Smooth muscle cell (in vitro differentiated cells): ENCODE measurements around the gene RALGPS1. TPM values are rescaled to one million over a fixed set of nuclear protein-coding genes. Genes with fewer than 3 reads are reported as not detected.

Experiments
- DNase-seq: peaks from one replicate; lab custom pipeline; 2025; ENCODE audit not compliant: unreplicated experiment; lab: John Stamatoyannopoulos, UW
- H2AFZ ChIP-seq: fragments of 200-600 bp; sonication (generic); 2 replicates; pipeline ENCODE4 v1.6.0; 2016; ENCODE audit warnings: antibody characterized with exemption, low read depth, mild to moderate bottlenecking
- H3F3A ChIP-seq: fragments of 200-600 bp; sonication (generic); 2 replicates; pipeline ENCODE4 v1.6.0; 2017; ENCODE audit warnings: antibody characterized with exemption, low read depth
- H3K27ac ChIP-seq: fragments of 200-600 bp; sonication (generic); 2 replicates; pipeline ENCODE4 v1.5.1; 2016; ENCODE audit warnings: low read depth, mild to moderate bottlenecking
- H3K27me3 ChIP-seq: fragments of 200-600 bp; sonication (generic); 2 replicates; pipeline ENCODE4 v1.6.1; 2016; ENCODE audit warnings: low read depth, mild to moderate bottlenecking
- H3K36me3 ChIP-seq: fragments of 200-600 bp; sonication (generic); 2 replicates; pipeline ENCODE4 v1.5.1; 2016; ENCODE audit warnings: low read depth
- H3K4me1 ChIP-seq: fragments of 200-600 bp; sonication (generic); 2 replicates; pipeline ENCODE4 v1.5.1; 2016; ENCODE audit warnings: low read depth
- H3K4me2 ChIP-seq: fragments of 200-600 bp; sonication (generic); 2 replicates; pipeline ENCODE4 v1.6.0; 2016; ENCODE audit warnings: mild to moderate bottlenecking
- H3K4me3 ChIP-seq: fragments of 200-600 bp; sonication (generic); 2 replicates; pipeline ENCODE4 v1.5.1; 2016; ENCODE audit warnings: mild to moderate bottlenecking
- H3K79me2 ChIP-seq: fragments of 200-600 bp; sonication (generic); 2 replicates; pipeline ENCODE4 v1.6.0; 2016; ENCODE audit warnings: low read depth, mild to moderate bottlenecking
- H3K9ac ChIP-seq: fragments of 200-600 bp; sonication (generic); 2 replicates; pipeline ENCODE4 v1.6.0; 2016; ENCODE audit warnings: low read depth
- H3K9me3 ChIP-seq: fragments of 200-600 bp; sonication (generic); replicated peaks from 2 replicates; pipeline ENCODE4 v1.5.1; 2016; ENCODE audit warnings: low read depth
- H4K20me1 ChIP-seq: fragments of 200-600 bp; sonication (generic); 2 replicates; pipeline ENCODE4 v1.6.0; 2016; ENCODE audit warnings: low read depth
- WGBS: methylation state at CpG from one replicate; pipeline ENCODE4 v1.1.7; 2016; ENCODE audit warnings: low lambda C conversion rate; 5-methylcytosine and 5-hydroxymethylcytosine counted together
- polyA plus RNA-seq: library from polyadenylated mRNA; unstranded; fragments of >200 nt; fragmentation: Nextera tagmentation; extraction: Ambion mirVana; gene quantifications from 2 replicates; pipeline ENCODE4 v1.2.1, GENCODE V29; 2016
- total RNA-seq: library from RNA; depleted of rRNA; stranded (reverse); fragments of >200 nt; gene quantifications from 2 replicates; pipeline ENCODE4 v1.2.3, GENCODE V29; 2014
- TF ChIP-seq, protein P1 (sequence below): fragments of 200-600 bp; sonication (generic); IDR thresholded peaks from 2 replicates; pipeline ENCODE4 v1.5.1; 2017; ENCODE audit warnings: borderline replicate concordance, mild to moderate bottlenecking, antibody characterized with exemption; ENCODE audit not compliant: insufficient read depth, poor library complexity, severe bottlenecking

RALGPS1 gene
- total and polyA plus RNA-seq, 2 experiments from 2014 or later, result 2.1 to 4.0 TPM

DNA sequence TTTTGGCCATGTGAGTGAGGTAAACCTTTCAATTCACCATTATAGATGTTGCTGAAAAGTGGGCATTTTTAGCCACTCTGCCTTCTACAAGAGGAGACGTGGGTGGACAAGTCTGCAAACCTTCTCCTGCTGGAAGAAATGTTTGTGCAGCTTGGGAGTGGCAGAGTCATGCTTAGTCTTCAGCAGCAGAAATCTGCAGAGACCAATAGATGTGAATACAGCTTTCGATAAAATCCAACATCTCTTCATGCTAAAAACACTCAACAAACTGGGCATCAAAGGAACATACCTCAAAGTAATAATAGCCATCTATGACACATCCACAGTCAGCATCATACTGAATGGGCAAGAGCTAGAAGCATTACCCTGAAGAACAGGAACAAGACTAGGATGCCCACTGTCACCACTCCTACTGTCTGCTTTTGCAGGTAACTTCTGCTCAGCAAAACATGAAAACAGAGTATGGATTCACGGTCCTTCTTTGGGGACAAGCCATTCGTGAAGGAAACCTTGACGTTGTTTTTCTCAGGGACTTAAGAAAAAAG, 91.3 kb downstream of the RALGPS1 start:
- no peaks in the 10 kb centered on the region for H3K27me3 ChIP-seq
- H3K9me3 ChIP-seq, result no peaks in the 10 kb centered on the region
- H3K27ac ChIP-seq, result no peak overlapping the region
- no peaks in the 10 kb centered on the region for H3F3A ChIP-seq
- H3K4me3 ChIP-seq, result no peak overlapping the region
- TF ChIP-seq, protein P1, sequence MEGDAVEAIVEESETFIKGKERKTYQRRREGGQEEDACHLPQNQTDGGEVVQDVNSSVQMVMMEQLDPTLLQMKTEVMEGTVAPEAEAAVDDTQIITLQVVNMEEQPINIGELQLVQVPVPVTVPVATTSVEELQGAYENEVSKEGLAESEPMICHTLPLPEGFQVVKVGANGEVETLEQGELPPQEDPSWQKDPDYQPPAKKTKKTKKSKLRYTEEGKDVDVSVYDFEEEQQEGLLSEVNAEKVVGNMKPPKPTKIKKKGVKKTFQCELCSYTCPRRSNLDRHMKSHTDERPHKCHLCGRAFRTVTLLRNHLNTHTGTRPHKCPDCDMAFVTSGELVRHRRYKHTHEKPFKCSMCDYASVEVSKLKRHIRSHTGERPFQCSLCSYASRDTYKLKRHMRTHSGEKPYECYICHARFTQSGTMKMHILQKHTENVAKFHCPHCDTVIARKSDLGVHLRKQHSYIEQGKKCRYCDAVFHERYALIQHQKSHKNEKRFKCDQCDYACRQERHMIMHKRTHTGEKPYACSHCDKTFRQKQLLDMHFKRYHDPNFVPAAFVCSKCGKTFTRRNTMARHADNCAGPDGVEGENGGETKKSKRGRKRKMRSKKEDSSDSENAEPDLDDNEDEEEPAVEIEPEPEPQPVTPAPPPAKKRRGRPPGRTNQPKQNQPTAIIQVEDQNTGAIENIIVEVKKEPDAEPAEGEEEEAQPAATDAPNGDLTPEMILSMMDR, result no peak
- no peak overlapping the region for H2AFZ ChIP-seq
- 90% methylated on average over 5 of the region's 5 CpGs for whole genome bisulfite sequencing
- DNase-seq, result no peak
- H3K4me2 ChIP-seq, result no peak overlapping the region
- no peaks in the 10 kb centered on the region for H3K36me3 ChIP-seq
- no peaks in the 10 kb centered on the region for H3K4me1 ChIP-seq
- no peaks in the 10 kb centered on the region for H3K79me2 ChIP-seq
- no peaks in the 10 kb centered on the region for H4K20me1 ChIP-seq
- H3K9ac ChIP-seq, result no peak overlapping the region

DNA sequence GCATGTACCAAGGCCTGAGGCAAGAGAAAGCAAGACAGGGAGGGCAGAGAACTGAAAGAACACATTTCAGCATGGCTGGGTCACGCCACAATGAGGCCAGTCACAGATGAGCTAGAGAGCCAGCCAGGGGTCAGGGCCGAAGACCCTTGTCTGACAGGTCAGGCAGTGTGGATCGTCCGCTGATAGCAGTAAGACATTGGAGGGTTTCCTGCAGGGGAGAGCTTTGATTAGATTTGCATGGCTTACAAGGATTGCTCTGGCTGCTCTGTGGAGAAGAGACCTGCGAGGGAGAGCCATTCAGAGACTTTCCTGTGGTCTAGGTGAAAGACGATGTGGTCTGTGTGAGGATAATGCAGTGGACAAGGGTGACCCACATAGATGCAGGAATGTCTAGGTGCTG, 93.1 kb downstream of the RALGPS1 start:
- WGBS, result 87% methylated on average over 6 of the region's 6 CpGs
- H4K20me1 ChIP-seq, result no peaks in the 10 kb centered on the region

DNA sequence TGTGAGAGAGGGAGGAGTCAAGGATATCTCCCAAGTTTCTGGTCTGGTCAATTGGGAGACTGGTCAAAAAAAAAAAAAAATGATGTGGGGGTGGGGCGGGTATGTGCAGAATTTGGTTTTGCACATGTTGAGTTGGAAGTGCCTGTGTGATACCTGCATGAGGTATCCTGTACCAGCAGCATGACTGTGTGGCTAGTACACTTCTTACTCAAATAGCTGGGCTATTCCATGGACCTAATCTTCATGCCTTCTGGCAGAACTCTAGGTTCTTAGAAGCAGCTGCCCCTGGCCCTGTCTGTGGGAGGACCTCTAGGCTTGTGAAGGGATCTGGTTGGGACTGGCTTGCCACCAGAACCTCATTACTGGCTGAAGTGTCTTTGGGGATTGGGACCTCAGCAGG, 93.5 kb downstream of the RALGPS1 start:
- no peaks in the 10 kb centered on the region for H4K20me1 ChIP-seq
- no peaks in the 10 kb centered on the region for H3K27me3 ChIP-seq
- WGBS, result 100% methylated on average over 1 of the region's 1 CpG
- H3K36me3 ChIP-seq, result no peaks in the 10 kb centered on the region
- no peaks in the 10 kb centered on the region for H3F3A ChIP-seq
- no peak overlapping the region for H3K9ac ChIP-seq
- no peaks in the 10 kb centered on the region for H3K9me3 ChIP-seq
- DNase-seq, result no peak
- no peak overlapping the region for H3K27ac ChIP-seq
- H3K4me2 ChIP-seq, result no peak overlapping the region
- TF ChIP-seq, protein P1, result no peak
- no peaks in the 10 kb centered on the region for H3K4me1 ChIP-seq
- H3K79me2 ChIP-seq, result no peaks in the 10 kb centered on the region
- H3K4me3 ChIP-seq, result no peak overlapping the region
- H2AFZ ChIP-seq, result no peak overlapping the region

More for the DNA sequence above, 93.1 kb downstream of the RALGPS1 start:
- no peaks in the 10 kb centered on the region for H3K27me3 ChIP-seq
- no peaks in the 10 kb centered on the region for H3K4me1 ChIP-seq
- H3K9me3 ChIP-seq, result no peaks in the 10 kb centered on the region
- H3F3A ChIP-seq, result no peaks in the 10 kb centered on the region
- H3K79me2 ChIP-seq, result no peaks in the 10 kb centered on the region
- DNase-seq, result no peak
- H3K9ac ChIP-seq, result no peak overlapping the region
- H3K27ac ChIP-seq, result no peak overlapping the region
- TF ChIP-seq, protein P1, result no peak
- H3K4me2 ChIP-seq, result no peak overlapping the region
- H3K4me3 ChIP-seq, result no peak overlapping the region
- H3K36me3 ChIP-seq, result no peaks in the 10 kb centered on the region
- no peak overlapping the region for H2AFZ ChIP-seq

DNA sequence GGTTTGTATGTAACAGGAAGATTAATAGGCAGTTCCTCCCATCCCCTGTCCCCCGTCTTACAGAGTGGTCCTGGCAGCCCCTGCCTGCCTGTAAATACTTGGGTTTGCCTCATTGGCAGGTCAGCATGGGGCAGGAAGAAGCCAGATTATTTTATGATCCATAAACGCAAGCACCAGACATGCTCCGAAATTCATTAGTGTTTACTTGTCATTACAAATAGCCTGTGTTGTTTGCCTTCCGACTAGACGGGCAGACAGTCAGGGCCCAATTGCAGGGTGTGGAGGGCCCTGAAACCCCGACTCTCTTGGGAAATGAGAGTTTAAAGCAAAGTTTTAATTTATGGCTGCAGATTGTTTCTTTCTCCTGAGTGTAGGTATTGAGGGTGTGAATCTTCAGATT, 97.2 kb downstream of the RALGPS1 start:
- Histone ChIP-seq H3K27ac (no peak overlapping the region), H4K20me1 (no peaks in the 10 kb centered on the region), H3K9ac (no peak overlapping the region), H3K27me3 (no peaks in the 10 kb centered on the region), H3K79me2 (no peaks in the 10 kb centered on the region), H3K9me3 (no peaks in the 10 kb centered on the region), H3F3A (no peaks in the 10 kb centered on the region), H3K36me3 (no peaks in the 10 kb centered on the region), H3K4me3 (no peak overlapping the region), H3K4me2 (no peak overlapping the region), H3K4me1 (no peaks in the 10 kb centered on the region), H2AFZ (no peak overlapping the region)
- no peak for DNase-seq
- TF ChIP-seq, protein P1, result no peak
- WGBS, result 53% methylated on average over 6 of the region's 6 CpGs
